ENCODE measurements around the gene FGF22.
A peak's percentile ranks its signal among the peaks of the same experiment; 100 is the strongest.
"Not testable (repeated sequence)": the region's sequence is repeated elsewhere in the genome, so short reads cannot be mapped to it uniquely, and the experiment has no call there.

Gene FGF22

DNA sequence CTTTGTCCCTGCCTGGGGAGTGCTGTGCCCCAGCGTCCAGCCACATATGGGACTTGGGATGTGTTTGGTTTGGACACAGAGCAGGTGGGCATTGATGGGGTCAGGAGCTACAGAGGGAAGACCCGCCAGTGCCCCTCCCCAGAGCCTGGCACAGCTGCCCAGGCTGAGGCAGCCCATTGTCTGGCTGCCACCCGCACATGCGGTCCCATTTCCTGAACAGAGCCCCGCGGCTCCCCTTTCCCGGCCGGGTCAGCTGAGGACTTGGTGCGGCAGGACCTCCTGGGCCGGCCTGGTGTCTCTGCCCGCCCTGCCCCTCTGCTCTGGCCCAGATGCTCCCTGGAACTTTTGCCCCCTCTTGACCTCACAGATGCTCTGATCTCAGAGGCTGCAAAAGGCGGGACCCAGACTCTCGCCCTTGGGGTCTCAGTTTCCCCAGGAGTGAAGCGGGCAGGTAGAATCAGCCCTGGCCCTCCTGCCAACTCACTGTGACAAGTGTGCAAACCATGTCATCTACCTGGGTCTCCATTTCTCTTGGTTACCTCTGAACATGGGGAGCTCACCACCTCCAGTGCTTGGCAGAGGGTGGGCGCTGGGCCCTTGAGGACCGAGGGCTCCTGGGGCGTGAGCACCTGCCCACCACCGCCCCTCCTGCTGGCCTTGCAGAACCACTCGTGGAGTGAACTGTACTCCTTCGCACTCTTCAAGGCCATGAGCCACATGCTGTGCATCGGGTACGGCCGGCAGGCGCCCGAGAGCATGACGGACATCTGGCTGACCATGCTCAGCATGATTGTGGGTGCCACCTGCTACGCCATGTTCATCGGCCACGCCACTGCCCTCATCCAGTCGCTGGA is 32.2 kb upstream of the FGF22 start:
- DNase-seq = no peak

- DNase-seq = no peak
Measured at GRCh38 chr19:608155-609003, 31.3 kb upstream of the FGF22 start.

DNA sequence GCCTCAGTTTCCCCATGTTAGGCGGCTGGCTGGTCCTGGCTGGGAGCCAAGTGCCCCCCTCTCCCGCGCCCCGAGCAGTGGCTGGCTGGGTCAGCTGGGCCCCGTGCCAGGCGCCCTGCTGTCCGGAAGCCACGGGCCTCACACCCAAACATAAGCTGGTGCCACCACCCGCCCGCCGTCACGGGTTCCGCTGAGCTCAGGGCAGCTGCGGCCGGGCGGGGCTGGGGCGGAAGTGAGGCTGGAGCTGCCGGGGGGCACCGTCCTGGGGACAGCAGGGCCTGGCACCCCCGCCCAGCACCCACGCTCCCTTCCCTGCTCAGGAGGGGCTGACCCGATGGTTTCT is 30.7 kb upstream of the FGF22 start:
- peak in 1 of 2 donors; percentile 37 for DNase-seq

DNA sequence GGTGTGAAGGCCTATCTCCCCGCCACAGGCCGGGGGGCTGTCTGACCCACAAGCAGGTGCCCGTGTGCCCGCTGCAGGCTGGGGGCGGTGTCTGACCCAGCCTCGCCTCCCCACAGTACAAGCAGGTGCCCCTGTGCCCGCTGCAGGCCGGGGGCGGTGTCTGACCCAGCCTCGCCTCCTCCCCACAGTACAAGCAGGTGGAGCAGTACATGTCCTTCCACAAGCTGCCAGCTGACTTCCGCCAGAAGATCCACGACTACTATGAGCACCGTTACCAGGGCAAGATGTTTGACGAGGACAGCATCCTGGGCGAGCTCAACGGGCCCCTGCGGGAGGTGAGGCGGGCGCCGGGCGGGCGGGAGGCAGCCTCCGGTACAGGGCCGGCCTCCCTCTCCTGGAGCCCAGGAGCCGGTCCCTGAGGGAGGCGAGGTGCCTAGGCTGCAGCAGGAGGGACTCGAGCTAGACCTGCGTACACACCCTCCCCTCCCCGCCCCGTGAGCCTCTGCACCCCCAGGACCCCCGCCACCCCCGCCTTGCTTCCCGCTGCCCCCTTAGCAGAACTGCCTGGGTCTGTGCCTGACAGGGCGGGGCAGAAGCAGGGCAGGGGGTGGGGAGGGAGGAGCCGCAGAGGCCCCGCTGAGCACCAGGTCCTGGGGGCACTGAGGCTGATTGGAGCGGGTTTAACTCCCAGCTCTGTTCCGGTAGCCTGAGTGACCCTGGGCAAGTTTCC is 29.4 kb upstream of the FGF22 start:
- DNase-seq = peak; percentile 36 to 56

DNA sequence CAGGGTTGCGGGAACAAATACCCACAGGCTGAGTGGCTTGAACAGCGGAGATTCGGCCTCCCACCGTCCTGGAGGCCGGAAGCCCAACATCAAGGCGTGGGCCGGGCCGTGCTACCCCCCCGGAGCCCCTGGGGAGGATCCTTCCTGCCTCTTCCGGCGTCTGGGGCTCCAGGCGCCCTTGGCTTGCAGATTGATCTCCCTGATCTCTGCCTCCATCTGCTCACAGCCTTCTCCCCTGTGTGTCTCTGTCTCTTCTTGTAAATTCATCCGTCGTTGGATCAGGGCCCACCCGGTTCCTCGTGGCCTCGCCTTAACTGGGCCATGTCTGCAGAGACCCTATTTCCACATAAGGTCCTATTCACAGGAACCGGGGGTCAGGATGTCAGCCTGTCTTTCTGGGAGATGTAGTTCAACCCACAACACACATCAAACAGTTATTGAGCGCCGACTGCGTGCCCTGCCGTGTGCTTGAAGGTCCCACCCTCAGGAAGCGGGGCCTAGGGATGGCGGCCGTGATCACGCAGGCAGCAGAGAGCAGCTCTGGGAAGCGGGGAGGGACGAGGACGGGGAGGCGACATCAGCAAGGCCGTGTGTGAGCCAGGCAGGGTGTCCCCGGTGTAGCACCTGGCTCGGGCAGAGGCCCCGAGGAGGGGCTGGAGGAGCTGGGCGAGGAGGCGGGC is 28.7 kb upstream of the FGF22 start:
- DNase-seq = peak; percentile 38 to 70

DNA sequence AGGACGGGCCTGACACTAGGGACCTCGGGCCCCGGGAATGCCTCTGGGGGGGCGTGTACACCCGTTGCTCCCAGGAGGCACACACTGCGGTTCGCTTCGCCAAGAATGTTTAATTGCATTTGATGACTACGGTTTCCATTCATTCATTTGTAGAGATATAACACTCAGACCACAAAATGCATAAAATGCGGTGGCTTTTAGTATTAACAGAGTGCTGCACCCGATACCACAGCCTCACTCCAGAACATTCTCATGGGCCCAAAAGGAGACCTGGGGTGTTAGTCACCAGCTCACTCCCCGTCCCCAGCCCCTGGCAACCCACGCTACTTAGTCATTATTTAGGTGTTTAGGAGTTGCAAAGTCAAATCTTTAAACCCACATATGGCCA is 28.2 kb upstream of the FGF22 start:
- DNase-seq = peak; percentile 26 to 46

DNA sequence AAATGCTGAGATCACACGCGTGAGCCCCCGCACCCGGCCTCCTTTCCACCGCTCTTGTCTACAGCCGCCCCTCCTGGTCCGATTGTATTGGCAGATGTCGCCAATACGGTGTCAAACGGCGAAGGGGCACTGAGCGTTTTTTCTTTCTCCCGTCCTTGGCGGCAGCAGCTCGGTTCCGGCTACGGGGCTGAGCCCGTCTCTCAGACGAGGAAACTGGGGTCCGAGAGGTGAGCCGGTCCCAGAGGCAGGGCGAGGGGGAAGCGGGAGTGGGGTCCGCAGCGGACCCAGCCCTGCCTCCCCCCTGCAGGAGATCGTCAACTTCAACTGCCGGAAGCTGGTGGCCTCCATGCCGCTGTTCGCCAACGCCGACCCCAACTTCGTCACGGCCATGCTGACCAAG is 26.7 kb upstream of the FGF22 start:
- no peak for DNase-seq

GRCh38 chr19:613732-614567 is 25.7 kb upstream of the FGF22 start:
- DNase-seq = no peak

GRCh38 chr19:615619-616018 is 24.1 kb upstream of the FGF22 start:
- DNase-seq = no peak

DNA sequence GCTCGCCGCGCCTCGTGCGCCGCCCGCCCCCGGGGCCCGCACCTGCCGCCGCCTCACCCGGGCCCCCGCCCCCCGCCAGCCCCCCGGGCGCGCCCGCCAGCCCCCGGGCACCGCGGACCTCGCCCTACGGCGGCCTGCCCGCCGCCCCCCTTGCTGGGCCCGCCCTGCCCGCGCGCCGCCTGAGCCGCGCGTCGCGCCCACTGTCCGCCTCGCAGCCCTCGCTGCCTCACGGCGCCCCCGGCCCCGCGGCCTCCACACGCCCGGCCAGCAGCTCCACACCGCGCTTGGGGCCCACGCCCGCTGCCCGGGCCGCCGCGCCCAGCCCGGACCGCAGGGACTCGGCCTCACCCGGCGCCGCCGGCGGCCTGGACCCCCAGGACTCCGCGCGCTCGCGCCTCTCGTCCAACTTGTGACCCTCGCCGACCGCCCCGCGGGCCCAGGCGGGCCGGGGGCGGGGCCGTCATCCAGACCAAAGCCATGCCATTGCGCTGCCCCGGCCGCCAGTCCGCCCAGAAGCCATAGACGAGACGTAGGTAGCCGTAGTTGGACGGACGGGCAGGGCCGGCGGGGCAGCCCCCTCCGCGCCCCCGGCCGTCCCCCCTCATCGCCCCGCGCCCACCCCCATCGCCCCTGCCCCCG is 23.5 kb upstream of the FGF22 start:
- DNase-seq = no peak

DNA sequence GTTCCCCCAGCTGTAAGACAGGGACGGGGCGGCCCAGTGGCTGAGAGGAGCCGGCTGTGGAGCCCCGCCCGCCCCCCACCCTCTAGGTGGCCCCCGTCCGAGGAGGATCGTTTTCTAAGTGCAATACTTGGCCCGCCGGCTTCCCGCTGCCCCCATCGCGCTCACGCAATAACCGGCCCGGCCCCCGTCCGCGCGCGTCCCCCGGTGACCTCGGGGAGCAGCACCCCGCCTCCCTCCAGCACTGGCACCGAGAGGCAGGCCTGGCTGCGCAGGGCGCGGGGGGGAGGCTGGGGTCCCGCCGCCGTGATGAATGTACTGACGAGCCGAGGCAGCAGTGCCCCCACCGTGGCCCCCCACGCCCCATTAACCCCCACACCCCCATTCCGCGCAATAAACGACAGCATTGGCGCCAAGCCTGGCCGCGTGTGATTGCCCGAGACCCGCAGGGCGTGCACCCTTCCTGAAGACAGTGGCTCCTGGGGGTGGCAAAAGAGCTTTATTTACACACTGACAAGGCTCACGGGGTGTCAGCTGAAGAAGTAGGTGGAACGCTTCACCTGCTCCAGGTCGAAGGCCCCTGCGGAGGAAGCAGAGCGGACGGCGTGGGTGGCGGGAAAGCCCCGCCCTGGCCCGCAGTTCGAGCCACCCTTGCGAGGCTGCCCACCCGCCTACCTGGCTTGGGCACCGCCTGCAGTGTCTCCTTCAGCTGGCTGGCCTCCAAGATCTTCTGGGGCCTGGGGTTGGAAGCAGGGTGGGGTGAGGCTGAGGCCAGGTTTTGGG is 22.7 kb upstream of the FGF22 start:
- DNase-seq = no peak

GRCh38 chr19:617551-618246 is 22.0 kb upstream of the FGF22 start:
- no peak for DNase-seq

DNA sequence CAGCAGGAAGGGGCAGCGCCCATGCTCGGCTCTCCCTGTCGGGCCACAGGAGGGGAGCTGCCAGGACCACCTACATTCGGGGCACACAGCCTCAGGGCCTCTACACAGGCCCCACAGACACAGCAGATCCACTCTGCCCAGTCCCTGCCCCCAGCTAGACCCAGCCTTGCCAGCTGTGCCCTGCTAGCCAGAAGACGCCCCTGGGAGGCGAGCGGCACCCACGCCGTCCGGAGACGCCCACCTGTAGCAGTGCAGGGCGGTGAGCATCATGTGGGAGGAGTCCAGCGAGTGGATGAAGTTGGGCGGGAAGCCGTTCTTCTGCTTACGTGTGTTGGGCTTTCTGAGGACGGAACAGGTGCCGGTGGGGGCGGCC is 21.4 kb upstream of the FGF22 start:
- no peak for DNase-seq

- DNase-seq = no peak
Measured at GRCh38 chr19:618674-619285, 20.9 kb upstream of the FGF22 start.

DNA sequence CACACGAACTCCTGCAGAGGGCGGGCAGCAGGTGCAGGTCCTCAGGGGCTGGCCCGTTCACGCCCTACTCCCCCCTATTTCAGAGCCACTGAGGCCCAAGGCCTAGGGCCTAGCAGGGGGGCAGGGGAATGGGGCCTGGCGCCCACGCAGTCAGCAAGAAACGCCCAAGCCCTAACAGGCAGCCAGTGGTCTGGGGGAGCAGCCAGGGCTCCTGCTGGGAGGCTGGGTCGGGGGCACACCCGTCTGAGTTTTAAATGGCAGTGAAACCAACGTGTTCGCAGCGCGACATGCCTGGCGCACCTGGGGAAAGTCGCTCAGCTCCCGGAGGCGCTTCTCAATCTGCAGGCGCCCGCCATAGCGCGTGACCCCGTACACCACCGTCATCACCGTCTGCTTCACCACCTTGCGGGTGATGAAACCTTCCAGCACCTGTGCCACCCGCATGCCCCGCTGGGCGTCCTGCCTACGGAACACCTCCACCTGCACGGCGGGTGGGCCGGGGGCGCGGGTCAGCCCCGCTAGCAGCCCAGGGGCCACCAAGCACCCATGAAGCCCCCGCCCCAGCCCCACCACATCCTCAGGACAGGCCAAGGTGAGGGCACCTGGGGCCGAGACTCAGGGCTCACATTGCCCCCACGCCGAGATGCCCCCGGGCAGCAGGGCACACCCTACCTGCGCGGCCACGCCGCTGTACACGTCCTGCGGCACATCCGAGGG is 20.2 kb upstream of the FGF22 start:
- no peak for DNase-seq

DNA sequence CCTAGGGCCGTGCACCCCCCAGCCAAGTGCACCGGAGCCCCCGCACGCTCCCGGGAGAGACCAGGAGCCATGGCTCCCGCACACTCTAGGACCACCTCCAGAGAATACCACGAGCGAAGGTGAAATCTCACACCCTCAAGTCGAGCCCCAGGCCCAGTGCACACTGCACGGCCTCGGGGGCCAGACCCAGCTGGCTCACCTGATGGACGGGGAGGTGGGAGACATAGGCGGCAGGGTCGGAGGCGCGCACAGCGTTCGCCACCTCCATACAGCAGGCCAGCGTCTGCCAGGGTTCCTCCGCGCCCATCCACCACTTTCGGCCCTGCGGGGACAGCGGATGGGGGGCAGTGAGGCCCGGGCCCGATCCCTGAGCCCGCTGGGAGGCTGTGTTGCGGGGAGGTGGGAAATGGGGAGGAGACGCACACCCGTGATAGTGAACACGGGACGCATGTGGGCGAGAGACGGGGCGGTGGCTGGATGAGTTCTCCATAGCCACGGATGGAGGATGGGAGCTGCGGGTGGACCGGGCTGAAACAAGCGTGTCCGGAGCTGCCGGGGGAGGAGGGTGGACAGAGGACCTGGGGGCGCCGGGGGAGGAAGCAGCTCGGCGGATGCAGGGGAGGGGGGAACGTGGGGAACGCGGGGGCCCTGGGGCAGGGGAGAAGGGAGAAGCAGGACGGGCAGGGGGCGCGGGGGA is 19.4 kb upstream of the FGF22 start:
- DNase-seq = no peak

- not testable (repeated sequence) for DNase-seq
Measured at GRCh38 chr19:621191-621590, 18.5 kb upstream of the FGF22 start.

DNA sequence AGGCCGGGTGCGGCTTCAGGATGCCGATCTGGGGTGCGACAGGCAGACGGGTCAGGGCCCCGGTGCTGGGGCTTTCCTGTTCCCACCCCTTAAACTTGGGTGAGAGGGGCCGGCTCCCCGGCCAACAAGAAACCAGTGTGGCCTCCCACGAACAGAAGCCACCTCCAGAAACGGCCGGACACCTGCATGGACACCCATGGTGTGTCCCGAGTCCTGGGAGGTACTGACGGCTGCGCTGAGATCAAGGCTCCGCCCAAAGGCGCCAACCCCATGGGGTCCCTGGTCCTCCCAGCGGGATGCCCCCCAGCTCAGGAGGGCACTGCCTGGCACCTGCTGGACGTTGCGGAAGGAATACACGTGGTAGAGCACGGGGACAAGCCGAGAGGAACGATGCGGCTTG is 17.9 kb upstream of the FGF22 start:
- no peak for DNase-seq

Measured in CD4-positive, alpha-beta T cell treated with Interleukin-1 beta for 1 hour (primary cell).